Measurements from ENCODE around the gene ZBTB25.

The ZBTB25 gene

GRCh38 chr14:64475585-64476273 lies 27.9 kb downstream of the ZBTB25 start:
- DNase-seq: no peak

DNA sequence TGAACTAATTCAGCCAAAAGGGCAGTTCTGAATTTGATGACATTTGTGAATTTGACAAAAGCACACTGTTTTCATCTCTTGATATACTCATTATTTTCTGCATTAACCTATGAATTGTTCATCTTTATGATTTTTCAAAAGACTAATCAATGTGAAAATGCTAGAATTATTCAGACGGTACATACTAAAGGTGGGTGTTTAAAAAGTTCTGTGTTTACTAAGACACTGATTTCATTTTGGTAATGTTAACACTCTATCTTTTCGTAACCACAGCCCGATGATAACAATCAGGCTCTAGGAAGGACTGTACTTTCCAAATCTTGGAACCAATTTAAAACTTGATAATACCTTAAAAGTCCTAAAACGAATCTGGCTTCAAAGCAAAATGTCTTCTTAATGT lies 28.9 kb downstream of the ZBTB25 start:
- DNase-seq: no peak

- no peak for DNase-seq
These were observed 29.6 kb downstream of the ZBTB25 start for GRCh38 chr14:64474041-64474440.

- no peak for DNase-seq
These were observed 35.2 kb downstream of the ZBTB25 start for GRCh38 chr14:64468451-64468850.

DNA sequence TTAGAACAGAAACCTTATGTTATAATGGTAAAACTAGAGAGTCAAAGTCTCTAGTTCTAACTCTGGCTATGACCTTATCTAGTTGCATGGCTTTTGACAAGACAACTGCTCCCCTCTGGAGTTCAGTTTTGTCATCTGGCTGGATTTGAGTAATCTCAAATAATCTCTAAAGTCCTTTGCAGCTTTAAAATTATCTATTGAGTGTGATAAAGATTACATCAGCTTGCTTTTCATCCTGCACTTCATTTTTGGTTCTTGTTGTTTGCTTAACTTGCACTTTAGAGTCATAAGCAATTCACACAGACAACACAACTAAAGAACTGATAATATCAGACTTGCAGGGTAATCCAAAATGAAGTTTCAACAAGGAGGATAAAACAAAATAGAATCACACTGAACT lies 36.1 kb downstream of the ZBTB25 start:
- DNase-seq: no peak

GRCh38 chr14:64467101-64467500 lies 36.5 kb downstream of the ZBTB25 start:
- no peak for DNase-seq

- no peak for DNase-seq
These were observed 37.6 kb downstream of the ZBTB25 start for GRCh38 chr14:64465831-64466554.

DNA sequence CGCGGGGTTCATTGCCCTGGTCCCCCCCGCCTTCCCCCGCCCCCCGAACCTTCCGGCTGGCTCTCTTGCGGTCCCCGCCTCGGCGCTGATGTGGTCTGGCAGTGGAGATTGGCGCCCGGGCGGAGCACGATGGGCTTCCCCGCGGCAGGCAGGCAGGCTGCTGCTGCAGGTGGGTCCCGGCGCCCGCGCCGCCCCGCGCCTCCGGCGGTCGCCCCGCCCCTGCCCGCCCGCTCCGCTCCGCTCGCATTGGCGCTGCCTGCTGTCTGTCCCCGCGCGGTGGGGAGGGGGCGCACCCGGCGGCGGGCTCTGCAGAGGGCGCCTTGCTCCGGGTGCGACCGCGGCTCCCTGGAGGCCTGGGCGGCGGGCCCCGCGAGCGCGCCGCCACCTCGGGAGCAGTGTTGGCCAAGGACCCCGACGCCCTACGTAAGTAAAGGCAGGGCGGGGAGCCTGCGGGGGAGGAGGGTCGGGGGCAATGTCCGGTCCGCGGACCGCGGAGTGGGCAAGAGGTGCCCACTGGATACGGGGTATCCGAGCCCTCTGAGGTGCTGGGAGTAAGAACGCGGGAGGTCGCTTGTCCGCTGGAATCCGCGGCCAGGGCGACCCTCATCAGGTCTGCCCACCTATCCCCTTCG lies 38.3 kb downstream of the ZBTB25 start, which contains the start of gene AKAP5:
AKAP5 (plus strand) TSS at position 309 of the 632 bp plus-strand sequence. CDS start 2,896 bp downstream, outside the sequence.
- no peak for DNase-seq

DNA sequence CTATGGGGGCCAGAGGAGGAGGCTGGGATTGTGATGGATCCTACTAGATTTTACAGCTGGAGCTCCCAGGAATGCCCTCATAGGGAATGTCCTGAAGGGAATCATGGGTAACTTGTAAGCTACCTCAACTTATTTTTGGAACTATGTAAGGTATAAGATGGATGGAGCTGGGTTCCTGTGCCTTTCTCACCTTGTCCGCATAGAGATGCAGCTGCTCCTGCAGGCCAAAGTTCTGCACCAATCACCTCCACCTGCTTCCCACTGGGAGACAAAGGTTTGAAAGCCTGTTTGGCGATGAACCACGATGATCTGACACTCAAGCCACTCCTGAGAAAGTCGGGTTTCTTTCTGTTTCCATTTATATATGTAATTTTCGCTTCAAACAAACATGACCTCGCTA lies 39.0 kb downstream of the ZBTB25 start:
- no peak for DNase-seq

DNA sequence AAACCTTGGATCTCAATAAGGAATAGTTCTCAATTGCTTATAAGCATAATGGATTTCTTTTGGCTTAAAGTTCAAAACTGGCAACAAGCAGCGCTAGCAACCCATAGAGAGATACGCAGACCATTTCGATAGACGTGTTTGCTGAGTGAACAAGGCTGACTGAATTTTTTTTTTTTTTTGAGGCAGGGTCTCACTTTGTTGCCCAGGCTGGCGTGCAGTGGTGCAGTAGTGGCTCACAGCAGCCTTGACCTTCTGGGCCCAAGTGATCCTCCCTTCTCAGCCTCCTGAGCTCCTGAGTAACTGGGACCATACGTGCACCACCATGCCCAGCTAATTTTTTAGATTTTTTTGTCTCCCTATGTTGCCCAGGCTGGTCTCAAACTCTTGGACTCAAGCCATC lies 39.8 kb downstream of the ZBTB25 start:
- DNase-seq: no peak

GRCh38 chr14:64463195-64463594 lies 40.4 kb downstream of the ZBTB25 start:
- no peak for DNase-seq

- DNase-seq: no peak
These were observed 42.4 kb downstream of the ZBTB25 start for GRCh38 chr14:64461221-64461620.

- no peak for DNase-seq
These were observed 44.1 kb downstream of the ZBTB25 start for GRCh38 chr14:64459405-64460136.

DNA sequence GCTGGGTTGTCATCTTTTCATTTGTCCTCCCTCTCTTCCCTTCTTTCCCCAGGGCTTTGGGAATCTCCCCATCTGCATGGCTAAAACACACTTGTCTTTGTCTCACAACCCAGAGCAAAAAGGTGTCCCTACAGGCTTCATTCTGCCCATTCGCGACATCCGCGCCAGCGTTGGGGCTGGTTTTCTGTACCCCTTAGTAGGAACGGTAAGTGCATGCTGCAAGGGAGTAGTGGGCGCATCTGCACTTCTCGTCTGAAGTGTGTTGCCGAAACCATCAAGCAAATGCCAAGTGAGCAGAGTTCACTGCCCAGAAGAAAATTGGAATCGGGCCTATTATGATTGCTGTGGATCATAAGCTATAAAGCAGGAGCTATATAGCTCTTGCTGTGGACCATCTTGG lies 49.0 kb downstream of the ZBTB25 start:
- DNase-seq: no peak

GRCh38 chr14:64450255-64450654 lies 53.4 kb downstream of the ZBTB25 start:
- no peak for DNase-seq

GRCh38 chr14:64447876-64448670 lies 55.6 kb downstream of the ZBTB25 start:
- no peak for DNase-seq

- no peak for DNase-seq
These were observed 58.4 kb downstream of the ZBTB25 start for GRCh38 chr14:64444984-64445845.

DNA sequence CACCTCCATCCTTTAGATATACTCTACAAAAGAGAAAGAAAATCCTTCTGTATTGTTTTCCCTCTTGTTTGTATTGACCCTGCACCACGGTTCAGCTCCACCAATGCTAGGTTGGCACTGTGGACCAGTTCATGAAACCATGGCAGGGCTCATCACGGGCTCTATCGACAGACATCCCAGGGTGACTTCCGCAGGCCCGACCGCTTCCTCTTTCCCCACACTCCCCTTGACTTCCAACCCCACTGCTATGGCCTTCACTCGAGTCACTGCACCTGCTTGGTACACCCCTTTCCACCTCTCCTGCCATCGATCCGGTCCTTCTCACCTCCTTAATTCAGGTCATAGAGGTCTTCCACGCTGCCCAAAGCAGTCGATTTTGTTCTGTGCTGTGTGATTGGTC lies 59.5 kb downstream of the ZBTB25 start:
- DNase-seq: no peak

- DNase-seq: no peak
These were observed 61.2 kb downstream of the ZBTB25 start for GRCh38 chr14:64442300-64442988.

GRCh38 chr14:64440494-64440893 lies 63.1 kb downstream of the ZBTB25 start:
- DNase-seq: no peak

GRCh38 chr14:64439141-64439540 lies 64.5 kb downstream of the ZBTB25 start:
- no peak for DNase-seq

All from NCI-H2029 treated with DMSO at 0.1 percent for 48 hours (cell line).